ENCODE data around the gene TEX36.

DNA sequence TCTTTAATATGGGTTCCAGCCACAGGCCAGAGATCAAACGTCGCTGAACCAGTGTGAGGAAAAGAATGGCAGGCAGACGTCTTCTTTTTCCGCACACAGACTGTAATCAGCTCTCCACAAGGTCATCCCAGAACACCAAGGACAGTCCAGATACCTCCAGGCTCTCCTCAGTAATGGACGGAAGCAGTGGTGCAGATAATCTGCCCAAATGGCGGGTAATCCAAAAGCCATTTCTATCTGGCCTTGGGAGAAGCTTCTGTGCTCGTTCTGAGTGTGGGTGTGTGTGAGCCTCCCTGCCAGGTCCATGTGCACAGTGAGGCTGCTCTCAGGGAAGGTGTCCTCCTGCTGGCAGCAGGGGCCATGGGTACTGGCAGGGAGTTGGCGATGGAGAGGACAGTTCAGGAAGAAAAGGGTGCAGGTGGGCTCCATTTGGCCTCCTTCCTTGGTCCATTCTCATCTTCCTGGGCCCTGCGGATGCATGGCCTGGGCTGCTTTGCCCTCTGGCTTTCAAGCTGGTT lies 15.6 kb upstream of the TEX36 start:
- TF ChIP-seq CTCF (IDR thresholded peaks at IDR 0.05) (no peak), POLR2A (IDR thresholded peaks at IDR 0.05) (no peak)

All from thyroid gland (tissue), 4 donors.